A172 (cell line): ENCODE data around the gene DNMT3B. TPM values are rescaled to one million over a fixed set of nuclear protein-coding genes. Genes with fewer than 3 reads are reported as not detected.
"Not testable (repeated sequence)": the region's sequence is repeated elsewhere in the genome, so short reads cannot be mapped to it uniquely, and the experiment has no call there.

Experiments
- DNase-seq: peaks from one replicate; pipeline ENCODE4 v3.0.0-alpha.2; 2015; ENCODE audit warnings: low spot score
- total RNA-seq: library from RNA; depleted of rRNA; stranded (reverse); fragments of >200 nt; shearing (Covaris generic); gene quantifications from 2 replicates; pipeline ENCODE4 v1.2.3, GENCODE V29; 2014; rRNA removed

DNMT3B gene
- total RNA-seq, result 4.5 and 6.2 TPM in 2 replicates

DNA sequence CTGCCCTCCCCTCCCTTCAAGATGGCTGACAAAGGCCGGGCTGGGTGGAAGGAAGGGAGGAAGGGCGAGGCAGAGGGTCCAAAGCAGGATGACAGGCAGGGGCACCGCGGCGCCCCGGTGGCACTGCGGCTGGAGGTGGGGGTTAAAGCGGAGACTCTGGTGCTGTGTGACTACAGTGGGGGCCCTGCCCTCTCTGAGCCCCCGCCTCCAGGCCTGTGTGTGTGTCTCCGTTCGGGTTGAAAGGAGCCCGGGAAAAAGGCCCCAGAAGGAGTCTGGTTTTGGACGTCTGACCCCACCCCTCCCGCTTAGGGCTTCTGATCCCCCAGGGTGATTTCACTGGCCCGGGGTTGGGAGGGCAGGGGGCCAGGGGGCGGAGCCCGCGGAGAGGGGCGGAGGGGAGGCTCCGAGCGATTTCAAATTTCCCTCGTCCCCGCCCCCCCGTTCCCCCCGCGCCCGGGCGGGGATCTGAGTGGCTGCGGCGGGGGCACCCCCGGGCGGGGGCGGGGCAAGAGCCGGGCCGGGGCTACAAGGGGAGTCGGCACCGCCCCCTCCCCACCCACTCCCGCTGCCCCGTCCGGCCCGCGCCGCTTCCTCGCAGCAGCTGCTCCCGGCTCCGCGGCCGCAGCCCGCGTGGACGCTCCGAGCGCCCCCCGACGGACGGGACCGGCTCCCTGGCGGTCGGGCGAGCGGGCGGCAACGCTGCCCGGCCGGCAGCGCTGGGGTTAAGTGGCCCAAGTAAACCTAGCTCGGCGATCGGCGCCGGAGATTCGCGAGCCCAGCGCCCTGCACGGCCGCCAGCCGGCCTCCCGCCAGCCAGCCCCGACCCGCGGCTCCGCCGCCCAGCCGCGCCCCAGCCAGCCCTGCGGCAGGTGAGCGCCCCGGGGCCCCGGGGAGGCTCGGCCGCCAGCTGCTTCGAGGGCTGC is at the start of gene DNMT3B:
DNMT3B (plus strand) TSS at position 555 of the 923 bp plus-strand sequence. CDS start 17,939 bp downstream, outside the sequence.
- peak; percentile 65 for DNase-seq

DNA sequence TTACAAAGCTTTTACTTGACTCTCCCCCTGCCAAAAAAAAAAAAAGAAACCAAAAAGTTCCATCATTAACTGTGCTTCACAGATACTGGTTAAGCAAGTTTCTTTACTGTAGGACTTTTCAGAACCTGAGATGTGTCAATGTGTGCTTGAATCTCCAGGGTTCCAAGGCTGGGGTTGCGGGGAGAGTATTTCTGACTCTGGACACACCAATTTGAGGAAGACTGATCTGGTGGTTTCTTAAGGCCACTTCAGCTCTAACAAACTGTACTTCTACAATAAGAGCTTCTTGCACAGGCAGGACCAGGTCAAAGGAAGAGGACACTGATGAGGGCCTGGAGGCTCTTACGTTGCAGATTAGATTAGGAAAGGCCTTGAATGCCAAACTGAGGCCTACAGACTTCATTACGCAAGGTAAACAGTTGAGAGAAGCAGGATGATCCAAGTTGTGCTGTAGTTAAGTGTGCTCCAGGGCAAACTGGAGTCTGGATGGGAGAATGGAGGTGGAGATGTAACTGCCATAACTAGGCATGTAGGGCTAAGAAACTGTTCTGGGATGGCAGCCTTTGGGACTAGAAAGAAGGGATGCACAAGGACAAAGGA is 43.3 kb upstream of the DNMT3B start:
- DNase-seq, result no peak

DNA sequence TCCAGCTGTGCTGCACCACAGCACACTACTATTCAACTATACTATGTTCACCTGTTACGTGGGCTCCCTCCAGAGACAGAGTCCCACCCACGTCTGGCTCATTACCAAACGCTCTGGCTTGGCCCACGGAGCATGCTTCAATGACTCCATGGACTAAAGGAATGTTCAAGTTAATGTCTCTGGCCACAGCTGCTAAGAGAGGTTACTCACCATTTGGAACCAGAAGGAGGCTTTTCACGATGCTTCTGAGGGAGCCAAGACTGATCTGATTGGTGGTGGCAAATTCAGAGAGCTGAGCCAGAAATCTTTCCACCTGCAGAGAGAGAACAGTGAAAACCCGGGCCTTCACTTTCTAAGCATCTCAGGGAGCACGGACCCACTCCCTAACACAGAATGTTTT is 34.5 kb upstream of the DNMT3B start:
- peak; percentile 83 for DNase-seq

DNA sequence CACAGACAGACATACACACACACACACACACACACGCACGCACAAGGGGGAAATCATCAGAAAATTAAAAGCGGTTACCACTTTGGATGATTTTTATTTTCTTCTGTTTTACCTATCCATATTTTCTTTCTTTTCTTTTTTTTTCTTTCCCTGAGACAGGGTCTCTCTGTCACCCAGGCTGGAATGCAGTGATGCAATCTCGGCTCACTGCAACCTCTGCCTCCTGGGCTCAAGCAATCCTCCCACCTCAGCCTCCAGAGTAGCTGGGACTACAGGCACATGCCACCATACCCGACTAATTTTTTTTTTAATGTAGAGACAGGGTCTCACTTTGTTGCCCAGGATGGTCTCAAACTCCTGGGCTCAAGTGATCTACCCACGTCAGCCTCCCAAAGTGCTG is 33.8 kb upstream of the DNMT3B start:
- not testable (repeated sequence) for DNase-seq

DNA sequence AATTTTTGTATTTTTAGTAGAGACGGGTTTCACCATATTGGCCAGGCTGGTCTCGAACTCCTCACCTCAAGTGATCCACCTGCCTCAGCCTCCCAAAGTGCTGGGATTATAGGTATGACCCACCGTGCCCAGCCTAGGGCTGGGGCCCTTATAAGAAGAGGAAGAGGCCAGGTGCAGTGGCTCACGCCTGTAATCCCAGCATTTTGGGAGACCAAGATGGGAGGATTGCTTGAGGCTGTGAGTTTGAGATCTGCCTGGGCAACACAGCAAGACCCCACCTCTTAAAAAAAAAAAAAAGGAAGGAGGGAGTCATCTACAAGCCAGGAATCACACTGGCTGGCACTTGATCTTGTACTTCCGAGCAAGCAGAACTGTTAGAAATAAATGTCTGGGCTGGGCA is 32.9 kb upstream of the DNMT3B start:
- not testable (repeated sequence) for DNase-seq

DNA sequence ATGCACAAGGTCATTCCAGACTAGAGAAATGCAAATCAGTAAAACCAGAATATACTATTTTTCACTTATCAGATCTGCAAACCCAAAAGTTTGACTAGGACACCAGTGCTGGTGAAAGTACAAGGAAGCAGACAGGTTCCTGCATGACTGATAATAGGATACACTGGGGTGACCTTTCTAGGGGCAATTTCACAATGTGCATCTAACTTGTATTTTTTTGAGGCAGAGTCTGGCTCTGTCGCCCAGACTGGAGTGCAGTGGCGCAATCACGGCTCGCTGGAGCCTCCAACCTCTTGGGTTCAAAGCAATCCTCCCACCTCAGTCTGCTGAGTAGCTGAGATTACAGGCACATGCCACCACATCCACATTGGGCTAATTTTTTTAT is 30.3 kb upstream of the DNMT3B start:
- DNase-seq, result peak; percentile 16

DNA sequence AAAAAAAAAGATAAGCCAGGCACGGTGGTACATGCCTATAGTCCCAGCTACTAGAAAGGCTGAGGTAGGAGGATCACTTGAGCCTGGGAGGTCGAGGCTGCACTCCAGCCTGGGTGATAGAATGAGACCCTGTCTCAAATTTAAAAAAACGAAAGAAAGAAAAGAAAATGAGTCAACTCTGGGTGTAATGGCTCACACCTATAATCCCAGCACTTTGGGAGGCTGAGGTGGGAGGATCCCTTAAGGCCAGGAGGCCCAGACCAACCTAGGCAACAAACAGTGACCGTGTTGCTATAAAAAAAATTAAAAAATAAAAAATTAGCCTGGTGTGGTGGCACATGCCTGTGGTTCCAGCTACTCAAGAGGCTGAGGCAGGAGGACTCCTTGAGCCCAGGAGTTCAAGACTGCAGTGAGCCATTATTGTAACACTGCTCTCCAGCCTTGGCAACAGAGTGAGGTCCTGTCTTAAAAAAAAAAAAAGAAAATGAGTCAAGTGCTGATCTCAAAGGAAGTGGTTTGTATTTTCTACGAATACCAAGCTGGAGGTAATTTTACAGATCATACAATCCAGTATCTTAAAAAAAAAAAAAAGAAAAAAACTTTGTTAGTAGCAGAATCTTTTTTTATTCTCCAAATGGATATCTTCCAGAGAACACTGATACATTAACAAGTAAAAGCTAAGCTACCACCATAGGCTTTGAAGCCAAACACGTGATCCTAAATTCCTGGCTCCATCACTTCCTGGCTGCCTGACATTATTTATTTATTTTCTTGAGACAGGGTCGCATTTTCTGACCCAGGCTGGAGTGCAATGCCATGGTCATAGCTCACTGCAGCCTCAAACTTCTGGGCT is 24.6 kb upstream of the DNMT3B start:
- DNase-seq, result peak; percentile 69

DNA sequence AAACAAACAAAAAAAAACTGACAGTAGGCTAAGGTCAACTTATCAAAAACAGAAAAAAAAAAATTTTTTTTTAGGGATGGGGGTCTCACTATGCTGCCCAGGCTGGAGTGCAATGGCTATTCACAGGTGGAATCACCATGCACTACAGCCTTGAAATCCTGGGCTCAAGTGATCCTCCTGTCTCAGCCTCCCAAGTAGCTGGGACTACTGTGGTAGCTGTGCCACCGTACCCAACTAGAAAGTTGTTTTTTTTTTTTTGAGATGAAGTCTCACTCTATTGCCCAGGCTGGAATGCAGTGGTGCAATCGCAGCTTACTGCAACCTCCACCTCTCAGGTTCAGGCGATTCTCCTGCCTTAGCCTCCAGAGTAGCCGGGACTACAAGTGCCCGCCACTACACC is 21.0 kb upstream of the DNMT3B start:
- no peak for DNase-seq

DNA sequence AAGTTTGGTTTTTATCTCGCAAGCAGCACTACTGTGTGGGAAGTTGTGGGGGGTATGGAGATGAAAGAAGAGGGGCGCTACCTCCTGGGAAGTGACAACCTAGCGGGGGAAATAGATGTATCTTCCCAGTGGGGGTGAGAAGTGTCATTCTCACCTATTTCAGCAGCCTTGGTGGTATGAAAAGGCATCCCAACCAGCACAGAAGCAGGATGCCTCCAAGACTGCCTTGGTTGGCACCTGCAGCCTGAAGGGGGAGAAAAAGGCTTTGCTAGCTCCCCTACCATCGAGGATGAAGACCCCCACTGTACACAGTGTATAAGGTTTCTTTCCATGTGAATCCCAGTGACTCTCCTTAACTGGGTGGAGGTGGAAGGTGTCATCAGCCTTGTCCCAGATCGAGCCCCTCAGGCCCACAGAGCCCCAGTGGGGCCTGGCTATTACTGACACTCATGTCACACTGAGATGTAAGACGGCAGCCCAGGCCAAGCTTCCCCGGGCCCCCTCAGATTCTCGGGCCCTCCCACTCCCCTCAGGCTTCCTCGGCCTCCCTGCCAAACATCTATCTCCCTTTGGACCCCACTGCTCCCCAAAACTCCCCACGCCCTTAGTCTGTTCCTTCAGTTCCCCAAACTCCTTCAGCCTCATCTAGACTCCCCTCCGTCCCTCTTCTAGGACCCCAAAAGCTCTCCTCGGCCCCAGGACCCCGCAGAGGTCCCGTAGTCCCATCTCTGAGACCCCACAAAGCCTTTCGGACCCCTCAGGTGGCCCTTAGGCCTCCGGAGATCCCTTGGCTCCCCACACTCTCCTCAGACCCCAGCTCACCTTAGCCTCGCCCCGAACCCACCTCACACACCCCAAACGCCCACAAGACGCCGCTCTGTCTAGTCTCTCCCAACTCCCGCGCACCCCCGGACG is 19.6 kb upstream of the DNMT3B start:
- no peak for DNase-seq

DNA sequence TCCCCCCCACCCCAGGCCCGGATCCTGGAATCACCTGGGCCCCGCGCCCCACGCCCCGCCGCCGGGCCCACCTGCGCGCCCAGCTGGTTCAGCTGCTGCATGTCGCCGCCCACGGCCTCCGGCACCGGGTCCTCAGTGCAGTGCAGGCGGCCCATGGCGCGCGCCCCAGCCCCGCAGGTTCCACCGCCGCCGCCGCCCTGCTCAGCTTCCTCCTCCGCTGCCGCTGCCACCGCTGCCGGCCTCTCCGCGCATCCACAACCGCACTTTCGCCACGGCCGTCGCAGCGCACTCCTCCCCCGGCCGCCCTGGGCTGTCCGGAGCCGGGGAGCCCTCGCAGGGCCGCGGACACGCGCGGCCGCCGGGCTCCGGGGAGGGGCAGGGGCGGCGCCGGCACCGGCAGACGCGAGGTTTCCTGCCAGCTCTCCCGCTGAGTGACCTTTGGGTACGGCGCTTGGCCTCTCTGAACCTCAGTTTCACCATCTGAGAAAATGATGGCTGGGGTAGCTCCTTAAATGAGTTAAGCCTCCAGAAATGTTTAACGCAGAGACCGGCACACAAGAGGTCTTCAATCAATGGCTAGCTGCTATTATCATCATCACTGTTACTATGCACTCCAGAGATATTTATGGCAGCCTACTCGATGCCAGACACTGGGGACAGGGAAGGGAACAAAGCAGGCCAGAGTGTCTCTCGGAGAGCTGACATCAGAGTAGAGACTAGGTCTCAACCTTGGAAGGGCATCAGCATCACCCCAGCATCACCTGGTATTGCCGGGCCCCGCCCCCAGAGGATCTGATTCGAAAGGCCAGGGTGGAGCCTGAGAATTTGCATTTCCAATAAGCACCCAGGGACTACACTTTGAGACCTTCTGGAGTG is 18.7 kb upstream of the DNMT3B start, which contains the start of gene COMMD7:
COMMD7 (minus strand) TSS at position 231 of the 876 bp plus-strand sequence; CDS start at position 155, 76 bp downstream.
- DNase-seq, result peak; percentile 63

DNA sequence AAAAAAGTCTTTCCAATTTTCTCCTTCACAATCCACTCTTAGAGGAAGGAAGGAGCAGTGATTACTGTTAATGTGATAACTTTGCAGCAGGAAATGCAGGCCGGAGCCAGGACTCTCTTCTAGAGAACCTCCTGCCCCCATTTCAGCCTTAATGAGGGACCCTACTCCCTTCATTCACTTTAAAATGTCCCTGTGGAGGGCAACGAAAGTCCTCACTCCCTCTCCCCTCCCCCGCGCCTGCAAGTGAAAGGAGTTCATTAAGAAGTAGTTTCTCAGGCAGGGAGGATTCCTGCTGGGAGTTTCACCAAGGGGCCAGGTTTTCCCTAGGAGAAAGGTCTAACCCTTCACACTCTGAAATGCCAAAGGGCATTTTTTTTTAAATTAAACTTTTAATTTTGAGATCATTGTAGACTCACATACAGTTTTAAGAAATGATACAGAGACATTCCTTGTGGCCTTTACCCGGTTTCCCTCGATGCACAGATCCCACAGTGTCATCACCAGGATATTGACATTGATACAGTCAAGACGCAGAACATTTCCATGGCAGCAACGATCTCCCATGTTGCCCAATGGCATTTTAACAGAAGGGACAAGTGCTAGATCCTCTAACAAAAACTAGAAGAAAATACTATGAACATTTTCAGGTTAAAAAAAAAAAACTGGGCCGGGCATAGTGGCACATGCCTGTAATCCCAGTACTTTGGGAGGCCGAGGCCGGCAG is 12.1 kb upstream of the DNMT3B start:
- DNase-seq, result no peak

DNA sequence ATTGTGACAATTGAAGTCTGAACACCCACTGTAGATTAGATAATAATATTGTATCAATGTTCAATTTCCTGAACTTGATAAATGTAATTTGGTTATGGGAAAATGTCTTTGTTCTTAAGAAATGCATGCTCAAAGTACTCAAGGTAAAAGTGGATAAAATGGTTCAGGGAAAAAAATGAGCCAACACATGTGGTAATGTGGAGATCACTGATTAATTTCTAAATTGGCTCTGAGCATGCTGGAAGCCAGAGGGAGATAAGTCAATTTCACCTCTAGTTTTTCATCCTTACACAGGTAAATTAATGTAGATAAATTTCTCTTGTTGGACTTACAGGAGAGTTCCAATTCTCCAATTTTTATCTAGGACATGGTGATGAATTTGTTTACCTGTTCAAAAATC is 10.9 kb upstream of the DNMT3B start:
- DNase-seq, result no peak

DNA sequence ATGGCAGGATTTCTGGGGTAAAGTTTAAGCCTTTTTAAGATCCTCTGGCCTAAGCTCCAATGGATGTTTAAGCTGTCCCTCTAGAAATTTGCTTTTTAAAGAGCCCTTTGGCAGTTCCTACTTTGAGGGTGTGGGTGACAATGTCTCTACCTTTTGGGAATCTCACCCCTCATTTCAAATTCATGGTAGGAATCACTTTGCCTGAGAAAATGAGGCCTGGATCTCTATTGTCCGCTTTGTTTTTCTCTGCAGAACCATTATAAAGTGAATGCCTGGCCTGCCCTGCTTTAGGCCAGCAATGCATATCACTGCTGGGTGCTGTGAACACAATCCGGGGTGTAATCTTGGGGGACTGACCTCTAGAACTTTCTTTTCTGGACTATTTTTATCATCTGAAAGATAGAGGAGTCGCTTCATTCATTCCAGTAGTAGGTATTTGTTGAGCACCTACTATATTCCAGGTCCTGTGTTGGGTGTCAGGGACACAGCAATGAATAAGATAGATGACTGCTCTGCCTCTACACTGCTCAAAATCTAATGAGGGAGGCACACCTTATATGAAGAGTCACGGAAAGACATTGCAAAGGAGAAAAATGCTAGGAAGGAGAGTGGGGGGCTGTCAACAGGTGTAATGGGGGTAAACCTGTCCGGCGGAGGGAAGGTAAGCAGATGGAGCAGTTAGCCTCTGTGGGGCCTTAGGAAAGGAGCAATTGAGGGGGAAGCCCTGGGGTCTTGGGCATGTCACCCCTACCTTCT is 10.3 kb upstream of the DNMT3B start:
- DNase-seq, result no peak

DNA sequence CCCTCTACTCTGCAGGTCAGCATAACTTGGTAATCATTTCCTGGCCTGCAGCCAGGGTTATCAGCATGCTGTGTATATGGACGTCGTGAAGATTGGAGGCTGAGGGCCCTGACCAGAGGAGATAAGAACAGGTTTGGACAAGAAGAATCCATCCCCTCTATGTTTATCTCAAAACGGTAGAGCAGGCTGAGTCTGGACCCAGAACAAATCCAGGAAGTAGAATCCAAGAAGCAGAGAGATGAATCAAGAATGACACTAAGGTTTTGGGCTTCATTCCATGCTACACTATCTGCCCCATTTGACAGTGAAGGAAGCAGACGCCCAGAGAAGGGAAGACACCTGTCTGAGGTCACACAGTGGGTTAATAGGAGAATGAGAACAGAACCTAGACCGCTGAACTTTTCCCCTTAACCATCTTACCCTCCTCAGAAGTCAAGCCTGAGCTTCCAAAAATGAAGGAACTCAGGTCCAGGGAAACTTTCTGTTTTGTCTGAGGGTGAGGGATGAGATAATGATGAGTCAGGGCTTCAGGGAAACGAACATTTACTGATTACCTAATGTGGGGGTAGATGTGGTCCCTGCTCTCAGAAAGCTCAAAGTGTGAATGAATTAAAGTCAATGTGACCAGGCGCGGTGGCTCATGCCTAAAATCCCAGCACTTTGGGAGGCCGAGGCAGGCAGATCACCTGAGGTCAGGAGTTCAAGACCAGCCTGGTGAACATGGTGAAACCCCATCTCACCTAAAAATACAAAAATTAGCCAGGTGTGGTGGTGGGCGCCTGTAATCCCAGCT is 9.5 kb upstream of the DNMT3B start:
- peak; percentile 73 for DNase-seq

DNA sequence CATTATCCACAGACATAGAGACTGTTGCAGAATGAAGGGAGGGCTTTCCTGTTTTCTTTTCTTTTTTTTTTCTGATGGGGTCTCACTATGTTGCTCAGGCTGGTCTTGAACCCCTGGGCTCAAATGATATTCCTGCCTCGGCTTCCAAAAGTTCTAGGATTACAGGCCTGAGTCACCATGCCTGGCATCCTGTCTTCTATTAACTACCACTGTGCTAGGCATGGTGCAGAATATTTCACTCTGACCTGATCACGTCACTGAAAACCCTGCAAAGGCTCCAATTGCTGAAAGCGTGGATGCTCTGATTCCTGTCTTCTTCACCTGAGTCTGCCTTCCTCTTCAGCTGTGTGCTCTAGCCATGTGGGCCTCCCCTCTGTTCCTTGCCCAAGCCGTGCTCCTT is 8.5 kb upstream of the DNMT3B start:
- no peak for DNase-seq

DNA sequence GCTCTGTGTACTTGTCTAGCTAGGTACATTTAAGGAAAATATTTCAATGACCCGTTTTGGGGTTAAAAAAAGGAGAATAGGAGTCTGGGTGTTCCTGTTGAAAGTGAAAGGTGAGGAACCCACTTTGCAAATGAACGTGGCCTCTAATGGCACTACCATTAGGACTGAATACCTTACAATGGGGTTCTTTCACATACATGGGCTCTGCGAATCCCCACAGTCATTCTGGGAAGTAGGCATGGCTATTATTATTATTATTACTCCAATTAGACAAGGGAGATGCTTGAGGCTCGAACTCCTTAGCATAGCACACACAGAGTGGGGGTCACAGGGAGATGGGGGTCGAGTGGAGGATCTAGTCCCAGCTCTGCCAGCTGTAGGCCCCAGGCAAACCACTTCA is 6.0 kb upstream of the DNMT3B start:
- DNase-seq, result no peak

DNA sequence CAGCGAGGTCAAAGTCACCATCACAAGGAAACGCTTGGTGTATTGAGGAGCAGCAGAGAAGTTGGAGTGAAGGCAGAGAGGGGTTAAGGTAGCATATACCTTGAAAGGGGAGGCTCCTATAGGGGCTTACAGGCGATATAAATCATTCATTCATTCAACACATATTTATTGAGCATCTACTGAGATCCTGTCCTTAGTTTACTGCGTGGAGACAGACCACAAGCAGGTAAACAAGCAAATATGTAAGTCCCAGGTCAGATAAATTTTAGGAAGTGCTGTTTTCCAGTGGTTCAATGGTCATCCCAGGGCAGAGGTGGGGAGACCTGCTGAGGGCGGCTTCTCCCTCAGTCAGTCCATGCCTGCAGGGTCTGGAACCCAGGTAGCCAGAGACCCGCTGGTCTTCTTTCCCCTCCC is 761 bp upstream of the DNMT3B start:
- no peak for DNase-seq

DNA sequence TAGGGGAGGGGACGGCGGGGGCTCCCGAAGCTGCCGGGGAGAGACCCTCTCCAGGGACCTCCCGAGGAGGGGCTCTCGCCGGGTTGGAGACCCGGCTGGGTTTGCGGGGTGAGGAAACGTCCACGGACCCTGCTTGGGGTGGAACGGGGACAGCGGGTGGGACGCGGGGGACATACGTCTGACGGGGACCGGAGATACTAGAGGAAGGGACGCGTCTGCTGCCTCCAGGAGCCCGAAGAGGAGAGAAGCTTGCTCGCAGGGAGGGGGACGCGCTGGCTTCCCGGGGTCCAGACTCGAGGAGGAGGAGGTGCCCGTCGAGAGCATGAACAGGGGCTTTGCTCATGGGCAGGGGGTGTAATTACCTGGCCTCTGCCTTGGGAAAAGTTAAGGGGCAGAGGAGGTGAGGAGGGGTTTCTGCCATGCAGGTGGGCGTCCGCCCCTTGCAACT is 593 bp downstream of the DNMT3B start:
- no peak for DNase-seq
